Measurements from ENCODE around the gene HTR6.

DNA sequence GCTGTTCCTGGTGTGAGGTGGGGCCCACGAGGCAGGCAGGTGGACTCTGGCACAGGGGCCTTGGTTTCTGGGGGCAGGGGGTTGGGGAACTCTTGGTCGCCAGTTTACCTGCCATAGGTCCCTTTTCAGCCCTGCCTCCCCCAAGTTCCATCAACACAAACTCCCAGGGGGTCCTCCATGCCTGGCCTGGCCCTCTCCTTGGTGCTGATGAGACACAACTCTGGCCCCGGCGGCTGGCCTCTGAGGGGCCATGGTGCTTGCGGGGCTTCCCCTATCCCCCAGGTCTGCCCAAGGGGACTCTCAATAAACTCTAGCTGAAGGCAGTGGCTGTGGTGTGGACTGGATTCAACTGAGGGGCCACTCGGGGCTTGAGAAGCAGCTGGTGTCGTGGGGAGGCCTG is 16.0 kb downstream of the HTR6 start:
- TF ChIP-seq EZH2 (IDR thresholded peaks at IDR 0.05) = no peak
- no peak for TF ChIP-seq POLR2AphosphoS5 (IDR thresholded peaks at IDR 0.05; ENCODE audit: borderline replicate concordance, low read depth, low read length)
- no peak for TF ChIP-seq FOXP2 (optimal IDR thresholded peaks at IDR 0.05; ENCODE audit: control extremely low read depth, extremely low read length, insufficient read depth)

Measured in SK-N-MC (cell line).